Colon (tissue), 2 donors: Measurements from ENCODE around the gene HMCN2.
A peak's percentile ranks its signal among the peaks of the same experiment; 100 is the strongest.

Experiments used
- FAIRE-seq: peaks from 2 replicates; lab custom pipeline; 2012; peaks lifted over from hg19 to GRCh38; lab: Jason Lieb, UNC
- donor health status: control.
- donor health status: control.

Gene HMCN2

GRCh38 chr9:130345897-130346385, 80.4 kb downstream of the HMCN2 start:
- FAIRE-seq: no peak

GRCh38 chr9:130346431-130346830, 80.9 kb downstream of the HMCN2 start:
- no peak for FAIRE-seq

- FAIRE-seq: no peak
These were observed 81.5 kb downstream of the HMCN2 start for GRCh38 chr9:130347036-130347435.

DNA sequence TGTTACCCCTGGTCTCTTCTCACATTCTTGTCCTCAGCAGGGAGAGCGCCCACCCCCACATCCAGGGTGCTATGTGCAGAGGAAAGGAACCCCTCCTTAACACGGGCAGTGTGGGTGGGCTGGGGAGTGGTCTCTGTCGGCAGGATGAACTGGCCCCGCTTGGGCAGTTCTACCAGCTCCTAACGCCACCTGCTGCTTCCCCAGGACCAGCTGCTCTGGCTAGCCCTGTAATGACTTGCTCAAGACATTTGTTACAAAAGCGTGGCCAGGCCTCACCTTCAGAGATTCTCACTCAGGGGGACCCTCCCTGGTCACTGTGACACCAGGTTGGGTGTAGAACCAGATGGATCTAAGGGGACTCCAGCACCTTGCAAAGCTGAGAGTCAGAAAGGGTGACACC, 82.4 kb downstream of the HMCN2 start:
- FAIRE-seq: no peak

GRCh38 chr9:130348341-130348740, 82.8 kb downstream of the HMCN2 start:
- no peak for FAIRE-seq

GRCh38 chr9:130348881-130349280, 83.3 kb downstream of the HMCN2 start:
- no peak for FAIRE-seq

DNA sequence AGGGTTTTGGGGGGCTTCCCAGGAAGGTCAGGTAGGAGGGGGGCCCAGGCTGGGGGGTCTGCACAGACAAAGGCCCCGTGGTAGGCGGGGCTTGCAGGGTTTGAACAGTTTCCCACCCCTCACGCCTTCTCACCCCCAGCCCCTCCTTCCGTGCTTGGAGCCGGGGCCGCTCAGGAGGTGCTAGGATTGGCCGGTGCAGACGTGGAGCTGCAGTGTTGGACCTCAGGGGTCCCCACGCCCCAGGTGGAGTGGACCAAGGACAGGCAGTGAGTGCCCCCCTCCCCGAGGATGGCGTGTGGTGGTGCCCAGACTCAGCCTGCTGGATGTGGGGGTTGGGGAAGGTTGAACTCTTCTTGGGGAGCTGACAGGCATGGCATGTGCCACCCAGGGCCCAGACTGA, 83.8 kb downstream of the HMCN2 start:
- FAIRE-seq: no peak

GRCh38 chr9:130351343-130351742, 85.8 kb downstream of the HMCN2 start:
- no peak for FAIRE-seq

DNA sequence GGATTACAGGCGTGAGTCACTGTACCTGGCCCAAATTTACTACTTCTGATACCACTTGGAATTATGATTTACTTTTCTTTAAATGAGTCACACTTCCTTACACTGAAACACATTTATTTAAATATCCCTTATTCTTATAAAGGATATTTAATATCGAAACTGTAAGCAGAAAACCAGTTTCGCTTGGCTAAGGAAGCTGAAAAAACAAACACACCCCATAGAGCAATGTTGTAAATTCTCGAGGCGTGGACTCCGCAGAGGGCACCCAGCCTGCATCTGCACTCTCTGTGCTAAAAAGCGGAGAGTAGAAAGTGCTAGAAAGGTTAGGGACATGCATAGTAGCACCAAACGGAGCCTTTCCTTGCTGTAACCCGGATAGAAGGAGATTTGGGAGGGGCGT, 86.5 kb downstream of the HMCN2 start:
- peak; percentile 33 for FAIRE-seq

GRCh38 chr9:130352586-130353285, 87.2 kb downstream of the HMCN2 start:
- no peak for FAIRE-seq

- no peak for FAIRE-seq
These were observed 88.8 kb downstream of the HMCN2 start for GRCh38 chr9:130354378-130354777.

GRCh38 chr9:130354806-130355205, 89.2 kb downstream of the HMCN2 start:
- no peak for FAIRE-seq

GRCh38 chr9:130356033-130356432, 90.5 kb downstream of the HMCN2 start:
- no peak for FAIRE-seq

DNA sequence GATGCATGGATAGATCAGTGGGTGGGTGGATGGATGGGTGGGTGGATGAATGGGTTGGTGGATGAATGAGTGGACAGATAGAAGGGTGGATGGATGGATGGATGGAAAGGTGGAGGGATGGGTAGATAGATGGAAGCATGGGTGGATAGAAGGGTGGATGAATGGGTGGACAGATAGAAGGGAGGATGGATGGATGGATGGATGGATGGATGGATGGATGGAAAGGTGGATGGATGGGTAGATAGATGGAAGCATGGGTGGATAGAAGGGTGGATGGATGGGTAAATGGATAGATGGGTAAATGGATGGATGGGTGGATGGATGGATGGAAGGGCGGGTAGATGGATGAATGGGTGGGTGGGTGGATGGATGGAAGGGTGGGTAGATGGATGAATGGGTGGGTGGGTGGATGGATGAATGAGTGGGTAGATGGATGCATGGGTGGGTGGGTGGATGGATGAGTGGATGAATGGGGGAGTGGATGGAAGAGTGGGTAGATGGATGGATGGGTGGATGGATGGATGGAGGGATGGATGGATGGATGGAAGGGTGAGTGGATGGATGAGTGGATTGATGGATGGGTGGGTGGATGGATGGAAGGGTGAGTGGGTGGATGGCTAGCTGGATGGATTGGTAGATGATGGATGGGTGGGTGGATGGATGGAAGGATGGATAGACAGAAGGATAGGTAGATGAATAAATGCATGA, 91.5 kb downstream of the HMCN2 start:
- no peak for FAIRE-seq

GRCh38 chr9:130358928-130359327, 93.4 kb downstream of the HMCN2 start:
- FAIRE-seq: no peak

- no peak for FAIRE-seq
These were observed 94.3 kb downstream of the HMCN2 start for GRCh38 chr9:130359819-130360218.

- no peak for FAIRE-seq
These were observed 95.1 kb downstream of the HMCN2 start for GRCh38 chr9:130360672-130361071.

GRCh38 chr9:130361873-130362362, 96.4 kb downstream of the HMCN2 start:
- no peak for FAIRE-seq

DNA sequence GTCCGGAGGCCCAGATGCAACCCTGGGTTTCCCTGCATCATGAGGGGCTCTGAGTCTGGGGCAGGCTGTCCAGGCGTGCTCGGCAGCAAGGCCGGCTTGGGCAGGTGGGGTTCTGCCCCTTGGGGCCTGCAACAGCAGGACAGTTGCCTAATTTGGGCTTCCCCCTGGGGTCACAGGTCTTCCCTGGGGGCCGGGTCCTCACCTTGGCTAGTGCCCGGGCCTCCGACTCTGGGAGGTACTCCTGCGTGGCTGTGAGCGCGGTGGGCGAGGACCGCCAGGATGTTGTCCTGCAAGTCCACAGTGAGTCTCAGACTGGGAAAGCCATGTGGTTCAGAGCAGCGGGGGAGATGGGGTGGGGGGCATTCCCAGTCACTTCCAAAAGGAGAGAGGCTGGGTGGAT, 97.1 kb downstream of the HMCN2 start:
- no peak for FAIRE-seq

GRCh38 chr9:130363755-130364404, 98.3 kb downstream of the HMCN2 start:
- no peak for FAIRE-seq

- FAIRE-seq: no peak
These were observed 99.2 kb downstream of the HMCN2 start for GRCh38 chr9:130364619-130365322.

DNA sequence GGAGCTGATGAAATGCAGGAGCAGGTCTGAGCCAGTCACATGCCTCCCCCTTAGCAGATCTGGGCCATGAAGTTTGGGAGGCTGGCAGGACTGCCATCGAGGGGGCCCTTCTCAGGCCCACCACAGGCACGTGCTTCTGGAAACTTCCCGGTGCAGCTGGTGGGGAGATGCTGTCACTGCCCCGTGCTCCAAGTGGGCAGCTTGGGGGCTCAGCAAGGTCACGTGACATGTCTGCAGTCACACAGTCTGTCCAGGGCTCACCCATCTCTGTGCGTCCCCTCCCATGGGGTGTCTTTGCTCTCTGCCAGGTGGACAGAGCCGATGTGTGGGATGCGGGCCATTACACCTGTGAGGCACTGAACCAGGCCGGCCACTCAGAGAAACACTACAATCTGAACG, 99.8 kb downstream of the HMCN2 start:
- FAIRE-seq: no peak
